HG03457 (cell line): ENCODE data around the gene MAMLD1.

Experiments
- ATAC-seq: cut with Tn5 transposase; IDR thresholded peaks from one replicate; pipeline ENCODE4 v1.9.1; 2021; ENCODE audit warnings: moderate number of reproducible peaks; ENCODE audit not compliant: unreplicated experiment

Gene MAMLD1

DNA sequence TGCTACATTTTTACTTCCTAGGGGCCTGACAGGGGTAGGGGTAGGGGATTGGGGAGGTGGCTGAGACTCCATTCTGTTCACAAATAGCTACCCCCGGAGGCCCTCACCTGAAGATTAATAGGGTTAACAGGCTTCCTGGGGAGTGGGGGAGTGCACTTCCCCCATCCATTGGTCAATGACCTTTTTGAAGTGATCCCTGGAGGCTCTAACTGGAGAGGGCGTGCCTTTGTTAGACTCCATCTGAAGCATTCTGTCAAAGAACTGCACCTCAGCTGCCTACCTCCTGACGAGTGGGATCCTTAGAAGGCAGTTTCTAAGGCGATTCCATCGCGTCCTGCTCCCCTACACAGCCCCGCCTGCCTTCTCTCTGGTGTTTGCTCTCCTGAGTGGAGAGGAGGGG lies 195.3 kb downstream of the MAMLD1 start:
- ATAC-seq = no peak
